ENCODE measurements around the gene ARMH3.

ARMH3 gene

GRCh38 chr10:101859530-101859929, 196.4 kb downstream of the ARMH3 start:
- H3K27ac ChIP-seq: no peak overlapping the region
- H3K27me3 ChIP-seq (replicated peaks): no peaks in the 10 kb centered on the region
- DNase-seq: no peak
- H3K4me3 ChIP-seq (ENCODE audit: low read depth, low read length): no peak overlapping the region
- in situ Hi-C loops (cut with HindIII; ENCODE audit: low pct_ligation_motif_present, low sequenced_read_pairs): no loop called here
- no peak for TF ChIP-seq CTCF (IDR thresholded peaks at IDR 0.05; ENCODE audit: low read depth, low read length, missing control alignments)
- no peaks in the 10 kb centered on the region for H3K36me3 ChIP-seq (replicated peaks)

DNA sequence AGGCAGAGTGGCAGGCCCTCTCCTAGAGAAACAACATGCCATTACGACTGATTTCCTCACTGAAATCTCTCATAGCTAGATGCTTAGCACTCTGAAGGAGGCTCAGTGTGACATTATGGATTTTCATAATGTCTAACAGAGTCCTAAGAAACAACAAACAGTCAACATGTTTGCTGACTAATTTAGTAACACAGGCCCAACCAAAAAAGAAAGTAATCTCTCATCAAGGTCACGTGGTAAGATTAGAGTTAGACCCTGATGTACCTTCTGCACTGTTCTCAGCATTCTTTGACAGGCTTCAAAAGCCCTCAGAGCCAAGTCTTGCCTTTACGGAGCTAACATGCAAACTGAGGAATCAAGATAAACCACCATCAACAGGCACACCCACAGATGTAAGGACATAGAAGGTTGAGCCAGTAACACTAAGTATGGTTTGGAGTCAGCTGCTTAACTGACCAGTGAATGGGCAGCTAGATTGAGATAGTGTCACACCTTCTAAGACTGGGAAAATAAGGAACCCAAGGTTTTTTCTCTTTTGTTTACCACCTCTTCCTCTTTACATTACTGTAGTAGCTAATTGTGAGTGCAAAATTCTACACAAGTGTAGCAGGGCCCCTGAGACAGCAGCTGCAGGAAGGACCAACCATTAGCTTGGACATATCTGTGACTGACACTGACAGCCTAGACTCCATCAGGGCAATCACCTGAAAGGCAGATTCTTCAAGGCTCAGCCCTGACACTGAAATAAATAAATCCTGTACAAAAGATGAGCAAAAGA, 197.1 kb downstream of the ARMH3 start:
- no peaks in the 10 kb centered on the region for H3K36me3 ChIP-seq (replicated peaks)

DNA sequence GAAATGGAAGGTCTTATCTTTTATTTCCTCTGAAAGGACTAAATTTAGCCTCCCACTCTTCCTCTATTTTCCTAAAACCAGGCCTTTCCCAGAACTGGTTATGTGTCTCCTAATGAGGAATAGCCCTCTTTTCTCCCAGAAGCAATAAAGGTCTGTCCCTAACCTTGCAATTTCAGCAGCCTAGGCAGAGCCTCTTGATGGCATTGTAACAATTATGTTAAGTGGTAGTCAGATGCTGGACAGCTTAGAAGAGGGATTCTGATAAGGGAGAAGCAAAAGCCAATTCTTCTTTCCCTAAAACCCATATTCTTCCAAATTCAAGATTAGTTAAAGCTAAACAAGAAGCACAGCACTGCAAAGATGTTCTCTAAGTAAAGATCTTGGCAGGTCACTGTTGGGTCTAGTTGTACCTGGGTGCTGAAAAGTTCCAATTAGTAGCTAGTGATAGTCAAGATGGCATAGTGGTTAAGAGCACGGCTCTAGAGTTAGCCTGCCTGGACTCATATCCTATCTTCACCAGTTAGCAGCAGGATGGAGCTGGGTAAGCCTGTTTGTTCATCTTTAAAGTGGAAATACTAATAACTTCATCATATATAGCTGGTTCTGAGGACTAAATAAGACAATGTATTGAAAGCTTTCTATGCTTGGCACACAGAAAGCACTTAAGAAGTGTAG, 198.0 kb downstream of the ARMH3 start:
- H3K36me3 ChIP-seq (replicated peaks): no peaks in the 10 kb centered on the region
- no peaks in the 10 kb centered on the region for H3K27me3 ChIP-seq (replicated peaks)
- no peak for DNase-seq
- TF ChIP-seq CTCF (IDR thresholded peaks at IDR 0.05; ENCODE audit: low read depth, low read length, missing control alignments): no peak
- H3K27ac ChIP-seq: no peak overlapping the region
- in situ Hi-C loops (cut with HindIII; ENCODE audit: low pct_ligation_motif_present, low sequenced_read_pairs): no loop called here
- no peak overlapping the region for H3K4me3 ChIP-seq (ENCODE audit: low read depth, low read length)

More for the DNA sequence above, 197.1 kb downstream of the ARMH3 start:
- H3K27ac ChIP-seq: no peak overlapping the region
- no peak for TF ChIP-seq CTCF (IDR thresholded peaks at IDR 0.05; ENCODE audit: low read depth, low read length, missing control alignments)
- H3K4me3 ChIP-seq (ENCODE audit: low read depth, low read length): no peak overlapping the region
- DNase-seq: no peak
- in situ Hi-C loops (cut with HindIII; ENCODE audit: low pct_ligation_motif_present, low sequenced_read_pairs): no loop called here
- no peaks in the 10 kb centered on the region for H3K27me3 ChIP-seq (replicated peaks)

- Histone ChIP-seq H3K36me3 (replicated peaks) (no peaks in the 10 kb centered on the region), H3K27ac (no peak overlapping the region), H3K27me3 (replicated peaks) (no peaks in the 10 kb centered on the region), H3K4me3 (ENCODE audit: low read depth, low read length) (no peak overlapping the region)
- TF ChIP-seq CTCF (IDR thresholded peaks at IDR 0.05; ENCODE audit: low read depth, low read length, missing control alignments): no peak
- DNase-seq: peak; percentile 39
- in situ Hi-C loops (cut with HindIII; ENCODE audit: low pct_ligation_motif_present, low sequenced_read_pairs): no loop called here
Measured at GRCh38 chr10:101856626-101857025, 199.3 kb downstream of the ARMH3 start.

DNA sequence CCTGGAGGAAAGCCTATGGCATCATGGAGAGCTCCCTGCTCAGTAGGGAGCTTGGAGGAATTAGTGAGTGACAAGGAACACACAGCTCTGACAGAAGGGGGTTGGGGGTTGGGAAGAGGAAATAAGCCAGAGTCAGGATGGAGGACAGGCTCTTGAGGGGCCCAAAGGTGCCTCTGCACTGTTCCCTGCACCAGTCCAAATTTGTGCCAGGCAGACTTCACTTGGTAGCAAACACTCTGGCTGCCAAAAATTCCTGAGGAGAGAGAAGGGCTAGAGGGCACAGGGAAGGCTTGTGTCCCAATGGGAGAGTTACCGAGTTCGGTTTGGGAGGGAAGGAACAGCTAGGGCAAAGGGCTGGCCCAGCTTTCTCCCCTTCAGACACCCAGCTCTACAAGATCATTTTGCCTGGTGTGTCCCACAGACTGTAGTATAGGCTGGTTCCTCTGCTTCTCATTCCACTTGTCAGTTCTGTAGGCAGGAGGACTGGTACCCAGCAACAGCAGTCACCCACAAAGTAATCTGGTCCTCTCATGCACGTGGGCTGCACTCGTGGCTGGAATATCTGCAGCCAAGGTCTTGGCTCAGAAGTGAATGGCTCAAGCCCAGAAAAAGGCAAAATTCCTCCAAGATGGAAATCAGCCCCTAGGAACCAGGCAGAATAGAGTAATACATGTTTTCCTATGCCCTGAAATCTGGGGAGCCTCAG, 204.4 kb downstream of the ARMH3 start:
- in situ Hi-C loops (cut with HindIII; ENCODE audit: low pct_ligation_motif_present, low sequenced_read_pairs): no loop called here
- no peak overlapping the region for H3K4me3 ChIP-seq (ENCODE audit: low read depth, low read length)
- no peaks in the 10 kb centered on the region for H3K27me3 ChIP-seq (replicated peaks)
- no peak for TF ChIP-seq CTCF (IDR thresholded peaks at IDR 0.05; ENCODE audit: low read depth, low read length, missing control alignments)
- no peak overlapping the region for H3K27ac ChIP-seq
- DNase-seq: no peak
- no peaks in the 10 kb centered on the region for H3K36me3 ChIP-seq (replicated peaks)
